Measurements from ENCODE around the gene ZNF366. TPM values are rescaled to one million over a fixed set of nuclear protein-coding genes. Genes with fewer than 3 reads are reported as not detected.

The ZNF366 gene
- total and polyA plus RNA-seq, 8 donors, result 0.26 to 1.0 (median 0.52) TPM

GRCh38 chr5:72506158-72506549 lies 1.1 kb downstream of the ZNF366 start:
- no peak for TF ChIP-seq CTCF (IDR thresholded peaks at IDR 0.05)
- no peak for ATAC-seq
- intact Hi-C loops (cut with DNase I), result loop anchor here in 1 of 3 donors (10.0 kb wide), 1 partner anchor 131 kb away; no protein-coding TSS in a partner anchor
- Histone ChIP-seq H3K4me1 (no peaks in the 10 kb centered on the region), H3K27me3 (no peaks in the 10 kb centered on the region), H3K27ac (no peak overlapping the region), H3K4me3 (no peak overlapping the region), H3K9me3 (no peaks in the 10 kb centered on the region), H3K36me3 (no peaks in the 10 kb centered on the region)
- DNase-seq, result no peak
- FAIRE-seq, result no peak
- 84 to 89% methylated on average over 7 of the region's 7 CpGs for WGBS, 2 donors

DNA sequence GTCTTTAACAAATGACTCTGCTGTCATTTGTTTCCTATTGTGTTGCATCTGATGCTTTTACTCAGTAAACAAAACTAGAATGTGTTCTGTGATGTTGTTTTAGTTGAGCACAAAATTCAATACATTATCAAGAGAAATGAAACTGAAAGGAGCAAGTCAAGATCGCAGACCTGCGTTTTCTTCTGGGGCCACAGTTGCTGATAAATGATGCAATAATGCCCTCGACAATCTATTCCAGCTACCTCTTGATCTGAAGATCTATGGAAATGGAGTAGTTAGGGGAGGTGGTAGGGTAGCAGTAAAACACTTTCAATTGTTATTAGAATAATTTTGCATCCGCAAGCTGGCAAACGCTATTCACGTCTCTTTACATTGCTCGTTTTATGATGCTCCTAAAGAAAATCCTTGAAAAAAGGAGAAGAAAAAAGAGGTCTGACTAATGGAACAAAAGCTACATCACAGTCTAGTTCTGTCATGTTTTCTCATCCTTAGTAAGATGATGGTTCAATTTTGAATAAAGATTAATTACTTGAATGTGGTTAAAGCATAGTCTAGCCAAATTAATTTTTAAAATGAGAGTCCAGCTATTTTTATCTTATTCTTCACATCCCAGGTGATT lies 1.6 kb downstream of the ZNF366 start:
- 76 to 84% methylated on average over 7 of the region's 7 CpGs for WGBS, 2 donors
- ATAC-seq (no peak), DNase-seq (no peak), FAIRE-seq (no peak)
- H3K4me1 ChIP-seq, result no peaks in the 10 kb centered on the region
- no peak overlapping the region for H3K4me3 ChIP-seq
- intact Hi-C loops (cut with DNase I), result loop anchor here in 1 of 3 donors (10.0 kb wide), 1 partner anchor 131 kb away; no protein-coding TSS in a partner anchor
- no peak for TF ChIP-seq CTCF (IDR thresholded peaks at IDR 0.05)
- H3K36me3 ChIP-seq, result no peaks in the 10 kb centered on the region
- no peak overlapping the region for H3K27ac ChIP-seq
- H3K27me3 ChIP-seq, result no peaks in the 10 kb centered on the region
- no peaks in the 10 kb centered on the region for H3K9me3 ChIP-seq

DNA sequence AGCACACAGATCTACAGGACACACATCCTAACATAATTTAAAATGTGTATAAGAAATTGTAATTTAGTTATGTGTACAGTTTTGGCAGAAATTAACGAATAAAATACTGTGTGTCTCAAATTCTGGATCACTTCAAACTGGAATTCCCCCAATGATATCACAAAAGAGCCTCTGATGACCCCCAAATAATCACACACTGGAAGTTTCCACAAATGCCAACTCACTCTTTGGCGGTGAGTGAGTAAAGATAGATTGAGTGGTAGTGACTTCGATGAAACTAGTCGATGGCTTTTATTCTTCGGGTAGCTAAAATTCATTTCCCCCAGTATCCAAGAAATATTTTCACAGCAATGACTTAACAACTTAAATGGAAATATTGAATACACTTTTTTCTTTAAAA lies 2.2 kb downstream of the ZNF366 start:
- Histone ChIP-seq H3K27ac (no peak overlapping the region), H3K36me3 (no peaks in the 10 kb centered on the region), H3K4me1 (no peaks in the 10 kb centered on the region), H3K27me3 (no peaks in the 10 kb centered on the region), H3K9me3 (no peaks in the 10 kb centered on the region), H3K4me3 (no peak overlapping the region)
- no peak for ATAC-seq
- 81 to 84% methylated on average over 5 of the region's 5 CpGs for WGBS, 2 donors
- no peak for TF ChIP-seq CTCF (IDR thresholded peaks at IDR 0.05)
- intact Hi-C loops (cut with DNase I), result loop anchor here in 1 of 3 donors (10.0 kb wide), 1 partner anchor 130 kb away; no protein-coding TSS in a partner anchor
- no peak for FAIRE-seq
- DNase-seq, result no peak

DNA sequence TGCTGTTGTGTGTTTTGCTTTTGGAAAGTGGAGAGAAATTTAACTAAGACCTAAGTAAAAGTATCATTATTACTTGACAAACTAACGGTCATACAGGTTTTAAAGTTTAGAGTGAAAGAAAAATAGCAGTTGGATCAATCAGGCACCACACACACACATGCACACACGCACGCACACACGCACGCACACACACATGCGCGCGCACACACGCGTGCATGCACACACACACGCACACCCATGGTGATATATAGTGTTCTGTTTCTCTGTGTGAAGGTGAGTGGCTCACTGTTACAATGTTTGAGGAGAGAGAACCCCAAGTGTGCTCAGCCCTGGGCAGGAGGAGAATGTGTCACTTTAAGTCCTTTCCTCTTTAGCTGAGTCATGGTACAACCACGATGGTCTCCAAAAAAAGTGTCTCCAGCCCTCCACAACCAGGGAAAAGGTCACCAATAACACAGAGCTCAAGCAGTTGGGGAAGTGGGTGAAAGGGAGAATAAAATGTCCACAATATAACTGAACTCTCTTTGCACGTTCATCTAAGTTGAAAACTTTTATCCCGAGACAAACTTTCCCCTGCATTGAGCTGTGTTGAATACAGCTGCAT lies 3.2 kb downstream of the ZNF366 start:
- no peaks in the 10 kb centered on the region for H3K27me3 ChIP-seq
- DNase-seq, result no peak
- H3K4me3 ChIP-seq, result no peak overlapping the region
- FAIRE-seq, result no peak
- TF ChIP-seq CTCF (IDR thresholded peaks at IDR 0.05), result no peak
- intact Hi-C loops (cut with DNase I), result loop anchor here in 1 of 3 donors (10.0 kb wide), 1 partner anchor 129 kb away; no protein-coding TSS in a partner anchor
- no peaks in the 10 kb centered on the region for H3K4me1 ChIP-seq
- no peak overlapping the region for H3K27ac ChIP-seq
- peak in 2 of 4 donors; percentile 45 to 58 for ATAC-seq
- H3K9me3 ChIP-seq, result no peaks in the 10 kb centered on the region
- WGBS, 2 donors, result 78 to 84% methylated on average over 14 of the region's 14 CpGs
- no peaks in the 10 kb centered on the region for H3K36me3 ChIP-seq

- Histone ChIP-seq H3K4me3 (no peak overlapping the region), H3K27me3 (no peaks in the 10 kb centered on the region), H3K4me1 (no peaks in the 10 kb centered on the region), H3K27ac (no peak overlapping the region), H3K9me3 (no peaks in the 10 kb centered on the region), H3K36me3 (no peaks in the 10 kb centered on the region)
- WGBS, 2 donors, result 90% methylated on average over 3 of the region's 3 CpGs
- TF ChIP-seq CTCF (IDR thresholded peaks at IDR 0.05), result no peak
- FAIRE-seq, result no peak
- ATAC-seq, result no peak
- intact Hi-C loops (cut with DNase I), result loop anchor here in 1 of 3 donors (10.0 kb wide), 1 partner anchor 127 kb away; no protein-coding TSS in a partner anchor
- no peak for DNase-seq
These were observed 5.7 kb downstream of the ZNF366 start for GRCh38 chr5:72501488-72501887.

All from pancreas (tissue), 10 donors.